HepG2 (cell line): ENCODE results near the gene RAP2C. TPM values are rescaled to one million over a fixed set of nuclear protein-coding genes. Genes with fewer than 3 reads are reported as not detected.

Experiments
- ATAC-seq: fragments of 200-7000 bp; cut with Tn5 transposase; 3 replicates; pipeline ENCODE4 v1.9.1; 2020; ENCODE audit warnings: mild to moderate bottlenecking, moderate library complexity
- BruUV-seq: library from RNA; stranded (reverse); fragments of 400-500 nt; replicated peaks from 2 replicates; lab custom pipeline; 2021; lab: Mats Ljungman, UMichigan
- CTCF ChIA-PET: fragments of 300-600 bp; formaldehyde crosslinking; extraction: SDS; loops from one replicate; lab custom pipeline; 2021; ENCODE audit warnings: low total read pairs, inconsistent platforms, low intra/inter-chr PET ratio; lab: Yijun Ruan, JAX
- POLR2A ChIA-PET: fragments of 350-600 bp; sonication (Branson Sonifier 250); formaldehyde crosslinking; loops from one replicate; lab custom pipeline; 2020; ENCODE audit warnings: antibody characterized with exemption, inconsistent platforms; lab: Yijun Ruan, JAX
- DNase-seq: peaks from one replicate; pipeline ENCODE4 v3.0.0-alpha.2; 2015; ENCODE audit warnings: low spot score
- FAIRE-seq: peaks from 3 replicates; lab custom pipeline; 2011; peaks lifted over from hg19 to GRCh38; lab: Jason Lieb, UNC
- H2AFZ ChIP-seq: one replicate; pipeline ENCODE4 v1.6.1; 2011; ENCODE audit warnings: low read length, inconsistent platforms
- H3K27ac ChIP-seq: fragments of 300-600 bp; 3 replicates; pipeline ENCODE4 v1.8.0; 2011; ENCODE audit warnings: mixed run types, mild to moderate bottlenecking, mixed read lengths, low read length, inconsistent platforms; ENCODE audit not compliant: insufficient read depth; ENCODE audit errors: extremely low read length
- H3K27me3 ChIP-seq, 2 experiments: fragments of 200-600 bp in 1 of 2; 2 replicates in 1 of 2; 3 replicates in 1 of 2; pipeline versions ENCODE4 v1.6.0 to v1.8.0; 2011; ENCODE audit warnings: low read length in 2 of 2, mild to moderate bottlenecking in 2 of 2, moderate library complexity in 2 of 2, inconsistent platforms in 1 of 2; ENCODE audit not compliant: insufficient read depth in 2 of 2, control insufficient read depth in 1 of 2
- H3K36me3 ChIP-seq, 2 experiments: fragments of 200-600 bp in 1 of 2; replicated peaks in 1 of 2; 2 replicates in 1 of 2; 3 replicates in 1 of 2; pipeline versions ENCODE4 v1.5.1 to v1.8.0; 2011; ENCODE audit warnings: low read length in 2 of 2, inconsistent platforms in 1 of 2; ENCODE audit not compliant: insufficient read depth in 2 of 2, control insufficient read depth in 1 of 2
- H3K4me1 ChIP-seq: 2 replicates; pipeline ENCODE4 v1.5.1; 2012; ENCODE audit warnings: low read length, inconsistent platforms; ENCODE audit not compliant: insufficient read depth
- H3K4me2 ChIP-seq: 2 replicates; pipeline ENCODE4 v1.6.0; 2011; ENCODE audit warnings: low read depth, low read length, inconsistent platforms
- H3K4me3 ChIP-seq, 3 experiments: fragments of 200-600 bp in 1 of 3; sonication (generic), shearing (Covaris generic) in 1 of 3; replicated peaks in 1 of 3; 2 replicates each; pipeline ENCODE4 v1.5.1; 2011 to 2016; ENCODE audit warnings: low read length in 3 of 3, inconsistent platforms in 2 of 3, low read depth in 2 of 3, mild to moderate bottlenecking in 2 of 3, control low read depth in 1 of 3, mixed read lengths in 1 of 3; ENCODE audit not compliant: insufficient read depth in 1 of 3
- H3K79me2 ChIP-seq: one replicate; pipeline ENCODE4 v1.6.1; 2011; ENCODE audit warnings: low read length, inconsistent platforms; ENCODE audit not compliant: insufficient read depth
- H3K9ac ChIP-seq: 2 replicates; pipeline ENCODE4 v1.6.0; 2011; ENCODE audit warnings: mild to moderate bottlenecking, low read depth, low read length, inconsistent platforms; ENCODE audit not compliant: insufficient read depth
- H3K9me3 ChIP-seq: 2 replicates; pipeline ENCODE4 v1.5.1; 2012; ENCODE audit warnings: mild to moderate bottlenecking, low read length
- H4K20me1 ChIP-seq: 2 replicates; pipeline ENCODE4 v1.6.0; 2011; ENCODE audit warnings: inconsistent platforms, mild to moderate bottlenecking, low read length, moderate library complexity; ENCODE audit not compliant: insufficient read depth
- CHD4 ChIP-seq: fragments of 200-600 bp; sonication (generic); IDR thresholded peaks from 2 replicates; pipeline ENCODE4 v1.7.0; 2017; ENCODE audit warnings: mild to moderate bottlenecking, low read length, borderline replicate concordance
- HNF4A ChIP-seq: sonication (generic); formaldehyde crosslinking; IDR thresholded peaks from 2 replicates; pipeline ENCODE4 v1.4.0; 2020; ENCODE audit warnings: missing genetic modification reagents
- HNF4G ChIP-seq, 2 experiments: sonication (generic) in 1 of 2; formaldehyde crosslinking in 1 of 2; IDR thresholded peaks; 2 replicates each; pipeline versions ENCODE4 v1.4.0 to v1.6.1; 2011 to 2020; ENCODE audit warnings: borderline replicate concordance in 2 of 2, low read depth in 2 of 2, mild to moderate bottlenecking in 2 of 2, low read length in 1 of 2, missing genetic modification reagents in 1 of 2, moderate library complexity in 1 of 2
- LCORL ChIP-seq, 2 experiments: fragments of 450-650 bp in 1 of 2; sonication (generic) in 1 of 2; formaldehyde crosslinking in 1 of 2; IDR thresholded peaks; 2 replicates each; pipeline versions ENCODE4 v1.5.0 to v1.6.1; 2017 to 2020; ENCODE audit warnings: antibody characterized with exemption in 1 of 2, missing genetic modification reagents in 1 of 2
- MAZ ChIP-seq, 2 experiments: sonication (generic) in 1 of 2; formaldehyde crosslinking in 1 of 2; IDR thresholded peaks; 2 replicates each; pipeline versions ENCODE4 v1.5.0 to v1.6.1; 2012 to 2020; ENCODE audit warnings: low read depth in 2 of 2, mild to moderate bottlenecking in 2 of 2, borderline replicate concordance in 1 of 2, improper control_type of control experiment in 1 of 2, low read length in 1 of 2, missing genetic modification reagents in 1 of 2, moderate library complexity in 1 of 2
- MEIS2 ChIP-seq: sonication (generic); formaldehyde crosslinking; IDR thresholded peaks from 2 replicates; pipeline ENCODE4 v1.9.0; 2021; ENCODE audit warnings: mild to moderate bottlenecking, missing genetic modification reagents
- MTF2 ChIP-seq: sonication (generic); formaldehyde crosslinking; IDR thresholded peaks from 2 replicates; pipeline ENCODE4 v1.5.0; 2020; ENCODE audit warnings: missing genetic modification reagents, borderline replicate concordance
- NR1H2 ChIP-seq: sonication (generic); formaldehyde crosslinking; IDR thresholded peaks from 2 replicates; pipeline ENCODE4 v1.8.1; 2022; ENCODE audit warnings: low read depth, missing genetic modification reagents, borderline replicate concordance
- NR2F2 ChIP-seq: IDR thresholded peaks from 2 replicates; pipeline ENCODE4 v1.6.1; 2012; ENCODE audit warnings: low read depth, inconsistent platforms, borderline replicate concordance
- POGZ ChIP-seq: sonication (generic); formaldehyde crosslinking; IDR thresholded peaks from 2 replicates; pipeline ENCODE4 v1.4.0; 2020; ENCODE audit warnings: mild to moderate bottlenecking, missing genetic modification reagents
- SNAPC2 ChIP-seq: sonication (generic); formaldehyde crosslinking; IDR thresholded peaks from 2 replicates; pipeline ENCODE4 v1.8.1; 2022; ENCODE audit warnings: mild to moderate bottlenecking, missing genetic modification reagents
- SOX6 ChIP-seq, 2 experiments: fragments of 450-650 bp in 1 of 2; sonication (generic) in 1 of 2; formaldehyde crosslinking in 1 of 2; IDR thresholded peaks; 2 replicates each; pipeline versions ENCODE4 v1.4.0 to v1.6.1; 2017 to 2020; ENCODE audit warnings: antibody characterized with exemption in 1 of 2, mild to moderate bottlenecking in 1 of 2, missing genetic modification reagents in 1 of 2
- ZNF263 ChIP-seq: sonication (generic); formaldehyde crosslinking; IDR thresholded peaks from 2 replicates; pipeline ENCODE4 v1.4.0; 2020; ENCODE audit warnings: missing genetic modification reagents
- ZNF274 ChIP-seq: sonication (generic); formaldehyde crosslinking; IDR thresholded peaks from 2 replicates; pipeline ENCODE4 v1.5.1; 2020; ENCODE audit warnings: mild to moderate bottlenecking, missing genetic modification reagents
- ZNF430 ChIP-seq: sonication (generic); formaldehyde crosslinking; IDR thresholded peaks from 2 replicates; pipeline ENCODE4 v1.9.0; 2021; ENCODE audit warnings: mild to moderate bottlenecking, missing genetic modification reagents
- ZNF782 ChIP-seq: sonication (generic); formaldehyde crosslinking; IDR thresholded peaks from 2 replicates; pipeline ENCODE4 v1.4.0; 2020; ENCODE audit warnings: missing genetic modification reagents, mild to moderate bottlenecking, borderline replicate concordance
- WGBS: methylation state at CpG from one replicate; pipeline ENCODE4 v1.1.6; 2017; ENCODE audit warnings: low lambda C conversion rate; 5-methylcytosine and 5-hydroxymethylcytosine counted together
- in situ Hi-C: cut with HindIII; loops from 2 replicates; pipeline ENCODE4 v1.10.0; 2017; ENCODE audit warnings: low pct_unique_long_range_greater_than_20kb; ENCODE audit not compliant: extremely low pct_ligation_motif_present
- intact Hi-C: fragments of 100-400 bp; cut with micrococcal nuclease; formaldehyde crosslinking; loops from one replicate; pipeline ENCODE4 v1.10.0; 2022; ENCODE audit not compliant: unreplicated experiment
- polyA plus RNA-seq, 8 experiments: library from polyadenylated mRNA; depleted of rRNA in 3 of 8; stranded (reverse) in 7 of 8; unstranded in 1 of 8; fragments of >200 nt; fragmentation: Illumina TruSeq in 4 of 8; extraction: Trizol in 4 of 8; gene quantifications; 2 replicates each; pipeline versions ENCODE4 v1.2.1 to v1.2.3, GENCODE V29; 2011 to 2016; ENCODE audit warnings: low read depth in 4 of 8, missing spikeins in 1 of 8, mixed read lengths in 1 of 8; ENCODE audit not compliant: insufficient read depth in 1 of 8
- total RNA-seq, 5 experiments: library from RNA; depleted of rRNA; stranded (reverse); fragments of >200 nt; fragmentation: Illumina TruSeq; extraction: Trizol; gene quantifications; 2 replicates each; pipeline ENCODE4 v1.2.3, GENCODE V29; 2016; ENCODE audit warnings: low read depth in 1 of 5
- TF ChIP-seq, protein P1 (sequence below): sonication (generic); formaldehyde crosslinking; IDR thresholded peaks from 2 replicates; pipeline ENCODE4 v1.5.1; 2020; ENCODE audit warnings: missing genetic modification reagents, mild to moderate bottlenecking, borderline replicate concordance
- TF ChIP-seq, protein P2 (sequence below): sonication (generic); formaldehyde crosslinking; conservative IDR thresholded peaks from 2 replicates; pipeline ENCODE4 v1.4.0; 2020; ENCODE audit warnings: mild to moderate bottlenecking, missing genetic modification reagents, moderate library complexity

RAP2C gene
- total and polyA plus RNA-seq, 2 of the 13 experiments (the other 11 are each of a cell fraction or from before 2014, with no cell fraction given): 8.0 to 28.5 TPM

GRCh38 chrX:132181364-132181763, 37.9 kb downstream of the RAP2C start (continued):
- TF ChIP-seq MAZ (IDR thresholded peaks at IDR 0.05; ENCODE audit: borderline replicate concordance, low read depth, low read length) (no peak), MAZ (CRISPR knock-in tag; IDR thresholded peaks at IDR 0.05; ENCODE audit: low read depth) (no peak), SOX6 (IDR thresholded peaks at IDR 0.05) (no peak), SOX6 (CRISPR knock-in tag; IDR thresholded peaks at IDR 0.05) (no peak), ZNF274 (no peak), SNAPC2 (CRISPR knock-in tag) (no peak), NR2F2 (no peak)

GRCh38 chrX:132180929-132181328, 38.3 kb downstream of the RAP2C start:
- BruUV-seq: no TSS peak
- Histone ChIP-seq H3K4me3 (peak overlapping the region in 1 of 3 experiments; percentile 33; a peak in 1 of 6 replicates), H3K4me1 (peaks cover 16% of the 10 kb centered on the region), H2AFZ (no peak overlapping the region), H3K27me3 (no peaks in the 10 kb centered on the region), H3K36me3 (no peaks in the 10 kb centered on the region), H3K27ac (no peak overlapping the region), H3K79me2 (no peaks in the 10 kb centered on the region), H3K4me2 (peak overlapping the region; percentile 60), H4K20me1 (no peaks in the 10 kb centered on the region), H3K9ac (no peak overlapping the region), H3K9me3 (no peaks in the 10 kb centered on the region)
- DNase-seq (peak; percentile 7), FAIRE-seq (no peak), ATAC-seq (peak; percentile 51; the same call in 2 of the 3 replicates)
- POLR2A ChIA-PET: no interaction called here
- intact Hi-C loops: no loop called here
- 0% methylated on average over 3 of the region's 3 CpGs for WGBS
- CTCF ChIA-PET: no interaction called here
- in situ Hi-C loops: no loop called here
- TF ChIP-seq HNF4A (CRISPR knock-in tag) (peak; percentile 68), NR1H2 (CRISPR knock-in tag) (no peak), LCORL (IDR thresholded peaks at IDR 0.05) (no peak), LCORL (CRISPR knock-in tag; IDR thresholded peaks at IDR 0.05) (no peak), MEIS2 (CRISPR knock-in tag) (no peak), MTF2 (CRISPR knock-in tag) (no peak), ZNF782 (CRISPR knock-in tag) (no peak), HNF4G (IDR thresholded peaks at IDR 0.05; ENCODE audit: borderline replicate concordance, low read depth, low read length) (peak; percentile 26; the same call in 1 of the 2 replicates), HNF4G (CRISPR knock-in tag; IDR thresholded peaks at IDR 0.05; ENCODE audit: borderline replicate concordance, low read depth) (no peak), ZNF263 (CRISPR knock-in tag) (no peak), ZNF430 (CRISPR knock-in tag) (no peak), POGZ (no peak), CHD4 (no peak)
- TF ChIP-seq, protein P1, sequence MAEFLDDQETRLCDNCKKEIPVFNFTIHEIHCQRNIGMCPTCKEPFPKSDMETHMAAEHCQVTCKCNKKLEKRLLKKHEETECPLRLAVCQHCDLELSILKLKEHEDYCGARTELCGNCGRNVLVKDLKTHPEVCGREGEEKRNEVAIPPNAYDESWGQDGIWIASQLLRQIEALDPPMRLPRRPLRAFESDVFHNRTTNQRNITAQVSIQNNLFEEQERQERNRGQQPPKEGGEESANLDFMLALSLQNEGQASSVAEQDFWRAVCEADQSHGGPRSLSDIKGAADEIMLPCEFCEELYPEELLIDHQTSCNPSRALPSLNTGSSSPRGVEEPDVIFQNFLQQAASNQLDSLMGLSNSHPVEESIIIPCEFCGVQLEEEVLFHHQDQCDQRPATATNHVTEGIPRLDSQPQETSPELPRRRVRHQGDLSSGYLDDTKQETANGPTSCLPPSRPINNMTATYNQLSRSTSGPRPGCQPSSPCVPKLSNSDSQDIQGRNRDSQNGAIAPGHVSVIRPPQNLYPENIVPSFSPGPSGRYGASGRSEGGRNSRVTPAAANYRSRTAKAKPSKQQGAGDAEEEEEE: no peak
- TF ChIP-seq, protein P2, sequence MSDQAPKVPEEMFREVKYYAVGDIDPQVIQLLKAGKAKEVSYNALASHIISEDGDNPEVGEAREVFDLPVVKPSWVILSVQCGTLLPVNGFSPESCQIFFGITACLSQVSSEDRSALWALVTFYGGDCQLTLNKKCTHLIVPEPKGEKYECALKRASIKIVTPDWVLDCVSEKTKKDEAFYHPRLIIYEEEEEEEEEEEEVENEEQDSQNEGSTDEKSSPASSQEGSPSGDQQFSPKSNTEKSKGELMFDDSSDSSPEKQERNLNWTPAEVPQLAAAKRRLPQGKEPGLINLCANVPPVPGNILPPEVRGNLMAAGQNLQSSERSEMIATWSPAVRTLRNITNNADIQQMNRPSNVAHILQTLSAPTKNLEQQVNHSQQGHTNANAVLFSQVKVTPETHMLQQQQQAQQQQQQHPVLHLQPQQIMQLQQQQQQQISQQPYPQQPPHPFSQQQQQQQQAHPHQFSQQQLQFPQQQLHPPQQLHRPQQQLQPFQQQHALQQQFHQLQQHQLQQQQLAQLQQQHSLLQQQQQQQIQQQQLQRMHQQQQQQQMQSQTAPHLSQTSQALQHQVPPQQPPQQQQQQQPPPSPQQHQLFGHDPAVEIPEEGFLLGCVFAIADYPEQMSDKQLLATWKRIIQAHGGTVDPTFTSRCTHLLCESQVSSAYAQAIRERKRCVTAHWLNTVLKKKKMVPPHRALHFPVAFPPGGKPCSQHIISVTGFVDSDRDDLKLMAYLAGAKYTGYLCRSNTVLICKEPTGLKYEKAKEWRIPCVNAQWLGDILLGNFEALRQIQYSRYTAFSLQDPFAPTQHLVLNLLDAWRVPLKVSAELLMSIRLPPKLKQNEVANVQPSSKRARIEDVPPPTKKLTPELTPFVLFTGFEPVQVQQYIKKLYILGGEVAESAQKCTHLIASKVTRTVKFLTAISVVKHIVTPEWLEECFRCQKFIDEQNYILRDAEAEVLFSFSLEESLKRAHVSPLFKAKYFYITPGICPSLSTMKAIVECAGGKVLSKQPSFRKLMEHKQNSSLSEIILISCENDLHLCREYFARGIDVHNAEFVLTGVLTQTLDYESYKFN (CRISPR knock-in tag): peak; percentile 44; the same call in 1 of the 2 replicates
